Measurements from ENCODE around the gene AUTS2. TPM values are rescaled to one million over a fixed set of nuclear protein-coding genes. Genes with fewer than 3 reads are reported as not detected.

The AUTS2 gene
- total RNA-seq, 3 donors from 2014 or later: 31.5 to 94.3 (median 81.3) TPM

GRCh38 chr7:69919426-69920111, 321.3 kb downstream of the AUTS2 start:
- DNase-seq (ENCODE audit: low spot score in 2 of 2): no peak
- Histone ChIP-seq H3K9me3 (peaks cover 0 to 2% of the 10 kb centered on the region in 2 donors), H3K27me3 (no peaks in the 10 kb centered on the region), H3K27ac (no peak overlapping the region), H3K36me3 (no peaks in the 10 kb centered on the region), H3K4me3 (no peak overlapping the region), H3K4me1 (no peaks in the 10 kb centered on the region)
- no peak for TF ChIP-seq POLR2A (IDR thresholded peaks at IDR 0.05)
- TF ChIP-seq POLR2AphosphoS5 (IDR thresholded peaks at IDR 0.05): no peak
- TF ChIP-seq CTCF (IDR thresholded peaks at IDR 0.05): no peak
- intact Hi-C loops (cut with DNase I; ENCODE audit: low total_unique reads): no loop called here

- Histone ChIP-seq H3K27me3 (no peaks in the 10 kb centered on the region), H3K36me3 (no peaks in the 10 kb centered on the region), H3K9me3 (peaks cover 0 to 5% of the 10 kb centered on the region in 2 donors), H3K4me3 (no peak overlapping the region), H3K4me1 (no peaks in the 10 kb centered on the region), H3K27ac (no peak overlapping the region)
- intact Hi-C loops (cut with DNase I; ENCODE audit: low total_unique reads): no loop called here
- DNase-seq (ENCODE audit: low spot score in 2 of 2): no peak
- TF ChIP-seq POLR2AphosphoS5 (IDR thresholded peaks at IDR 0.05) (no peak), POLR2A (IDR thresholded peaks at IDR 0.05) (no peak), CTCF (IDR thresholded peaks at IDR 0.05) (no peak)
Observed at GRCh38 chr7:69920797-69921196, 322.5 kb downstream of the AUTS2 start.

- no peak overlapping the region for H3K4me3 ChIP-seq
- no peak overlapping the region for H3K27ac ChIP-seq
- no peaks in the 10 kb centered on the region for H3K36me3 ChIP-seq
- DNase-seq (ENCODE audit: low spot score in 2 of 2): no peak
- TF ChIP-seq POLR2AphosphoS5 (IDR thresholded peaks at IDR 0.05): no peak
- no peak for TF ChIP-seq POLR2A (IDR thresholded peaks at IDR 0.05)
- TF ChIP-seq CTCF (IDR thresholded peaks at IDR 0.05): no peak
- H3K27me3 ChIP-seq: no peaks in the 10 kb centered on the region
- intact Hi-C loops (cut with DNase I; ENCODE audit: low total_unique reads): no loop called here
- no peaks in the 10 kb centered on the region for H3K4me1 ChIP-seq
- peaks cover 0 to 5% of the 10 kb centered on the region in 2 donors for H3K9me3 ChIP-seq
Observed at GRCh38 chr7:69922026-69922803, 323.9 kb downstream of the AUTS2 start.

- intact Hi-C loops (cut with DNase I; ENCODE audit: low total_unique reads): loop anchor here (5.0 kb wide), 1 partner anchor 1480 kb away; no protein-coding TSS in a partner anchor
- Histone ChIP-seq H3K9me3 (peaks cover 0 to 5% of the 10 kb centered on the region in 2 donors), H3K27me3 (no peaks in the 10 kb centered on the region), H3K27ac (no peak overlapping the region), H3K4me3 (no peak overlapping the region), H3K36me3 (no peaks in the 10 kb centered on the region), H3K4me1 (no peaks in the 10 kb centered on the region)
- TF ChIP-seq CTCF (IDR thresholded peaks at IDR 0.05) (no peak), POLR2AphosphoS5 (IDR thresholded peaks at IDR 0.05) (no peak), POLR2A (IDR thresholded peaks at IDR 0.05) (no peak)
- DNase-seq (ENCODE audit: low spot score in 2 of 2): no peak
Observed at GRCh38 chr7:69927461-69927860, 329.2 kb downstream of the AUTS2 start.

GRCh38 chr7:69928621-69929020, 330.3 kb downstream of the AUTS2 start:
- Histone ChIP-seq H3K9me3 (peaks cover 0 to 5% of the 10 kb centered on the region in 2 donors), H3K4me1 (no peaks in the 10 kb centered on the region), H3K4me3 (no peak overlapping the region), H3K27me3 (no peaks in the 10 kb centered on the region), H3K36me3 (no peaks in the 10 kb centered on the region), H3K27ac (no peak overlapping the region)
- TF ChIP-seq CTCF (IDR thresholded peaks at IDR 0.05) (no peak), POLR2AphosphoS5 (IDR thresholded peaks at IDR 0.05) (no peak), POLR2A (IDR thresholded peaks at IDR 0.05) (no peak)
- intact Hi-C loops (cut with DNase I; ENCODE audit: low total_unique reads): loop anchor here (5.0 kb wide), 1 partner anchor 1481 kb away; no protein-coding TSS in a partner anchor
- no peak for DNase-seq (ENCODE audit: low spot score in 2 of 2)

Data from breast epithelium (tissue), 4 donors.